Myocyte (in vitro differentiated cells): ENCODE data around the gene CST9L. TPM values are rescaled to one million over a fixed set of nuclear protein-coding genes. Genes with fewer than 3 reads are reported as not detected.

Source experiments
- DNase-seq: peaks from one replicate; pipeline ENCODE4 v3.0.0-alpha.2; 2012; ENCODE audit warnings: low read depth
- total RNA-seq: library from RNA; depleted of rRNA; stranded (reverse); fragments of >200 nt; gene quantifications from 2 replicates; pipeline ENCODE4 v1.2.3, GENCODE V29; 2014

The CST9L gene
- total RNA-seq, 1 donor from 2014 or later, result not detected

DNA sequence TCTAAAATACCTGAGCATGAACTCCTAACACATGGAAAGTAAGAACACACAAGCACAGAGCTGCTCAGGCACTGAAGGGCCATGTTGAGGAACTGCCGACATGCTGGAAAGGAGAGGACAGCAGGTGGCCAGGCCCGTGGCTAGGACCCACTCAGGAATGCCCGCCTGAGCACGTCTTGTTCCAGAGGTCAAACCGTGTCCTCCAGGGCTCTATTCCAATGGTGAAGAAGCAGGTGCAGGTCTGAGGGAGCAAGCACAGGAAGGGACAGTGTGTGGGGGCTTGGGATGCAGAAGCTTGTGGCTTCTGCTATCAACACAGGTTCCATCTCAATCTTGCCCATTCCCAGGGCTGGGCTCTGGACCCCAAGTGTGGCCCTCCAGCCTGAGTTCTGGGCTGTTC lies 20.7 kb downstream of the CST9L start:
- peak; percentile 2 for DNase-seq

DNA sequence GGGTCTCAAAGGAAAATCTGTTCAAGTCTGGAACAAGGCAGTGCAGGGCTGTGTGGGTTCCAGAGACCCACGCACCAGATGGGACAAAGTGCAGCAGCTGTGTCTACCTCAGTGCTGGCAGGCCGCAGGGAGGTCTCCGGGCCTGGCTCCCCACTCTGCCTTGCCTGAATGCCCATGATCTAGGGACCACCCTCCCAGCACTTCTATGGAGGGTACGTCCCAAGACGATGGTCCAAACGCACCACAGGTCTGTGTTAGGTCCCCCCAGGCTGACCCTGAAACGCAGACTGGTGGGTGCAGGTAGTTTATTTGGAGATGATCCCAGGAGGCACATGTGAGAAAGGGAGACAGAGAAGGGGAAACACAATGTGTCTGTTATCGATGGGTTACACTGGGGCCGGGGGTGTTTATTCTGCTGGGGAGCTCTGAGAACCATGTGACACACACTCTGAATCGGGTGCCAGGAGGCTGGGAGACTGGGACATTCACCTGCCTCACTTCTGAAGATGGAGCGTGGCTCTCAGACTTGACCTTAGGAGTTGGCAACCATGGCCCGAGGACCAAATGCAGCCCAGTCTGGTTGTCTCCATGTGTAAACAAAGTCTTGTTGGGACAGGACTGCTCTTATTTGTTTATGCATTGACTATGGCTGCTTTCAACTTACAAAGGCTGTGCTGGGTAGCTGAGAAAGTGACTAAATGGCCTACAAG lies 21.7 kb downstream of the CST9L start:
- DNase-seq, result no peak

- no peak for DNase-seq
Observed at GRCh38 chr20:23544133-23544532, 24.2 kb downstream of the CST9L start.

- no peak for DNase-seq
Observed at GRCh38 chr20:23542801-23543200, 25.5 kb downstream of the CST9L start.

- no peak for DNase-seq
Observed at GRCh38 chr20:23541776-23542175, 26.5 kb downstream of the CST9L start.

- no peak for DNase-seq
Observed at GRCh38 chr20:23541330-23541729, 27.0 kb downstream of the CST9L start.

GRCh38 chr20:23540624-23541023 lies 27.7 kb downstream of the CST9L start:
- no peak for DNase-seq

- no peak for DNase-seq
Observed at GRCh38 chr20:23537030-23537429, 31.3 kb downstream of the CST9L start.

GRCh38 chr20:23536328-23536974 lies 31.8 kb downstream of the CST9L start:
- DNase-seq, result peak; percentile 2

DNA sequence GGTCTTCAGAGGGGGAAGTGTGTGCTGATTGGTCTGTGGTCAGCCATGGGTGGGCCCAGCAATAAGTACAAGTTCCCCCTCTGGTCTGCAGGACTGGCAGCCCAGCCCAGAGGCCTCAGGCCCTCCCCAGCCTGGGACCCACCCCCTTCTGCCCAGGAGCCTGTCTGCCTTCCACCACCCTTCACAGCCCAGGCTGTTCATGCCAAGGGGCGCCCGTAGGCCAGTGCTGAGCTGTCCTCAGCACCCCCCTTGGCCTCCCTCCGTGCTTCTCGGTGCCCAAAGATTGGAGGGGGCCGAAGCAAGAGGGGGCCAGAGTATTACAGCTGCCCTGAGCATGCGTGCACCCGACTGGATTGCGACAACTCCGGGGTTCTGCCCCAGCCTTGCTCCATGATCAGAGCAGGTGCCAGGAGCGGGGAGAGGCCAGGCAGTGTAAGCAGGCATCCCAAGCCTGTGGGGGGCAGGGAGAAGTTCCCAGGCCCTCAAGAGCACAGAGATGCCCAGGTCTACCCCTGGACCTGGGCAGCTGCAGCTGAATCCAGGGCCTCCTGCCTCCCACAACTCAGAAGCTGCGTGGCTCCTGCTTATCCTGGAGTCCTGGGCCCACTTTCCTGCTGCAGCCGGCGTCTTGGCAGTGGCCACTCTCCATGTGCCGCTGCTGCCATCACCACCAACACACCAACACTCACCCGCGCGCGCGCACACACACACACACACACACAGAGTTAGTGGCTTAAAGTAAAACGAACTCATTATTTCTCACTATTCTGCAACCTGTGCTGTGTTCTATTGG lies 33.3 kb downstream of the CST9L start:
- DNase-seq, result no peak

DNA sequence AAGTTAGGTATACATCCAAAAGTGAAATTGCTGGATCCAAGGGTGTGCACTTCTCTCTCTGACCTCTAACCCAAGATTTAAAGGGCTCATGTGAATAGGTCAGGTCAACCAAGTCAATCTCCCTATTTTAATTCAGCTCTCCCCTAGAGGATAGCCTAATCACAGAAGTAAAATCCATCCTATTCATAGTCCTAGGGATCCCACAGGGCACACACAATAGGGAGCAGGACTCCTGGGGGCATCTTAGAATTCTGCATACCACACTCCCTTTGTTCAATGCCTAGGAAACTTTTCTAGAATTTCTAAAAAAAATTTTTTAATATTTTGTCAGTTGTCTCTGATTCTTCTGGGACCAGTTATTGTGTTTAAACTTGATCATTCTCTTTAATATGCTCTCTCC lies 35.1 kb downstream of the CST9L start:
- DNase-seq, result no peak

- no peak for DNase-seq
Observed at GRCh38 chr20:23532533-23532932, 35.8 kb downstream of the CST9L start.

GRCh38 chr20:23530937-23531567 lies 37.2 kb downstream of the CST9L start:
- DNase-seq, result no peak

DNA sequence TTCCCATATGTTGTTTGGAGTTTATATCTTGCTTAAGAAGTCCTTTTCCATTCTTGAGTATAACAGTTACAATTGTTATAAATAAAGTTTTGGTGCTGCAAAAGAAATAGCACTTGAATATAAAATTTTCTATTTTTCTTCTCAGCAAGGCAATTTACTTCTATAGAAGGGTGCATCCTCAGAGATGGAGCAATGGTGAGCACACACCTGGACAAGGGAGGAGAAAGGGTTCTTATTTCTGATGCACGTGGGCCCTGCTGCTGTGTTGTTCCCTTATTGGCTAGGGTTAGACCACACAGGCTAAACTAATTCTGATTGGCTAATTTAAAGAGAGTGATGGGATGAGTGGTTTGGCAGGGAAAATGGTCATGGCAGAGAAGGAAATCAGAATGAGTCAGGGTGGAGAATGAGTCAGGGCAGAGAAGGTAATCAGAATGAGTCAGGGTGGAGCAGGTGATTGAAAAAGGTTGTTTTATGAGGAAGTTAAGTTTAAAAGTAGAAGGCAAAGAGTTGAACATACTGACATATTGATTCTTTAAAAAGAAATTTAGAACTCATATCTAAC lies 39.3 kb downstream of the CST9L start:
- DNase-seq, result no peak

- DNase-seq, result no peak
Observed at GRCh38 chr20:23526850-23527249, 41.4 kb downstream of the CST9L start.

GRCh38 chr20:23524146-23524545 lies 44.1 kb downstream of the CST9L start:
- DNase-seq, result no peak

- no peak for DNase-seq
Observed at GRCh38 chr20:23520185-23520584, 48.1 kb downstream of the CST9L start.

GRCh38 chr20:23519556-23519955 lies 48.7 kb downstream of the CST9L start:
- DNase-seq, result peak; percentile 15

- DNase-seq, result peak; percentile 21
Observed at GRCh38 chr20:23517719-23518118, 50.6 kb downstream of the CST9L start.

DNA sequence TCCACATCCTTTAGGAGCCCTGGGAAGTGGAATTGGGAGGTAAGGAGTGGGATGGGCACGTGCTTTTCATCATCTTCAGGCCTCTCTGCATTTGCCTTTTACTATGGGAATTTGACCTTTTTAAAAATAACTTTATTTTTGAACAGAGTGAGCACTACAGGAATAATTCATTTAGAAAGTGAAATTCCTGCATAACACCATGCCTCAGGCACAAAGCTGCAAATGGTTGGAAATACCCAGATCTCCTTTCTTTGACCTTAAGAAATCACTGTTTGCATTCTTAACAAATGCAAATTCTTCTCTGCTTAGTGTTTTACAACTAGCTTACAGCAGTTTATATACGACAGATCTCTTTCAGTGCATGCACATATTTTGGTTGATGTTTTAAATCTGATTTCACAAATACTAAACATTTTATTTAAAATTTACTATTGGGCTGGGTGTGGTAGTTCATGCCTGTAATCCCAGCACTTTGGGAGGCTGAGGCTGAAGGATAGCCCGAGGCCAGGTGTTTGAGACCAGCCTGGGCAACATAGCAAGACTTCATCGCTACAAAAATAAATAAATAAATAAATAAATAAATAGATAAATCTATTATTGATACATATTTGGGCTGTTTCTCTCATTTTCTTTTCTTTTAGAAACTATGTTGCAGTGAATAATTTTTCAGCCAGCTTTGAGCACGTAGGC lies 52.9 kb downstream of the CST9L start:
- DNase-seq, result no peak

DNA sequence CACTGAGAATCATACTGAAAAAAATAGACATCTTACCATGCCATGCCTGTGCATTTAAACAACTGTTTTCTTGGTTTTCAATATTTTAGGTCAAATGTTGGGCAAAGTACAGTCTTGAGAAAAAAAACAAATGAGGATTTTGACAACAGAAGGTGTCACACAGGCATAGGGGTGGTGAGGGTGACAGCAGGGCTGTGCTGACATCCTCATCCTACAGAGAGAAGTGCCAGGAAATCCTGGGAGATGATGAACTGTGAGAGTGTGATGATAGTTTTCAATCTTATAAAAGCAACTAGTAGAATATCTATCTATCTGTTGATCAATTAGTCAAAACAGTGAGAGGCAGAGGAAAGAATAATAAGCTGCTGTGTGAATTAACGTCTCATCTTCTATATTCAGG lies 53.4 kb downstream of the CST9L start:
- no peak for DNase-seq
